ENCODE results near the gene AUTS2.

DNA sequence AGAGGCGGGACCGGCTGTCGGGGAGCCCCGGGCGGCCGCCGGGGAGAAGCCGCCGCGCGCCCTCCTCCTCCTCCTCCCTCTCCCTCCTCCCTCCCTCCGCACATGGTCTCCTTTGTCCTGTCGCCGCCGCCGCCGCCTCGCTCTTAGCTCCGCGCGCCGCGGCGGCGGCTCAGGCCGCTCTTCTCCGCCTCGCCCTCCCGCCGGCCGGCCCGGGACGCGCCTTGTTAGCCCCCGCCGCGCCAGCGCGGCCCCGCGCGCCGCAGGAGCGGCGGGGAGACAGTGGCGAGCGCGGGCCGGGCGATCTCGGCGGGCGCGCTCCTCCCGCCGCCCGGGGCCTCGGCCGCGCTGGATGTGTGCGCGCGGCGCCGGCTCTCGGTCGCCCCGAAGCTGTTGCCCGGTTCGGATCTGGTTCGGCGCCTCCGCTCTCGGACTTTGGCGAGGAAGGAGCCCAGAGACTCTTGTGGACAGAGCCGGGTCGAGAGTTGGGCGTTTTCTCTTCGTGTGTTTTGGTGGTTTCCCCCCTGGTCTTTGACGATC lies 1096.2 kb downstream of the AUTS2 start:
- no peak for TF ChIP-seq GATA3 (IDR thresholded peaks at IDR 0.05; ENCODE audit: low read depth, low read length)
- TF ChIP-seq GATA2 (IDR thresholded peaks at IDR 0.05; ENCODE audit: low read depth, low read length): no peak
